AG09319 (cell line): Measurements from ENCODE around the gene SMTN.

ENCODE experiments used
- DNase-seq: peaks from one replicate; pipeline ENCODE4 v3.0.0-alpha.2; 2010; ENCODE audit warnings: low read depth; ENCODE audit errors: extremely low read depth
- TF ChIP-seq, protein P1 (sequence below): IDR thresholded peaks from 2 replicates; pipeline ENCODE4 v1.5.1; 2011; ENCODE audit warnings: low read depth, mild to moderate bottlenecking, inconsistent platforms, low read length, moderate library complexity

Gene SMTN

DNA sequence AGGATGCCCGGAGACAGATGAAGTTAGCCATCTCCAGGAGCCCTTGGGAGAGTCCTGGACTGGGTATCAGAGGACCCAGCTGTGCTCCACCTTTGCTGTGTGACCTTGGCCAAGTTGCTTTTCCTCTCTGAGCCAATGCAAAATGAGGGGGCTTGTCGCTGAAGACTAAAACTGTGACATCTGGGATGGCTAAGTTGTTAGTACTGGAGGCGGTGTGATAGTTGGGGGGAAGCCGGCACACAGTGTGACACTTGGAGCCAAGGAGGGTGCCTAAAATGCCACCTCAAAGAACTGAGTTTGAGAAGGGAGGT lies 42.1 kb downstream of the SMTN start:
- TF ChIP-seq, protein P1, sequence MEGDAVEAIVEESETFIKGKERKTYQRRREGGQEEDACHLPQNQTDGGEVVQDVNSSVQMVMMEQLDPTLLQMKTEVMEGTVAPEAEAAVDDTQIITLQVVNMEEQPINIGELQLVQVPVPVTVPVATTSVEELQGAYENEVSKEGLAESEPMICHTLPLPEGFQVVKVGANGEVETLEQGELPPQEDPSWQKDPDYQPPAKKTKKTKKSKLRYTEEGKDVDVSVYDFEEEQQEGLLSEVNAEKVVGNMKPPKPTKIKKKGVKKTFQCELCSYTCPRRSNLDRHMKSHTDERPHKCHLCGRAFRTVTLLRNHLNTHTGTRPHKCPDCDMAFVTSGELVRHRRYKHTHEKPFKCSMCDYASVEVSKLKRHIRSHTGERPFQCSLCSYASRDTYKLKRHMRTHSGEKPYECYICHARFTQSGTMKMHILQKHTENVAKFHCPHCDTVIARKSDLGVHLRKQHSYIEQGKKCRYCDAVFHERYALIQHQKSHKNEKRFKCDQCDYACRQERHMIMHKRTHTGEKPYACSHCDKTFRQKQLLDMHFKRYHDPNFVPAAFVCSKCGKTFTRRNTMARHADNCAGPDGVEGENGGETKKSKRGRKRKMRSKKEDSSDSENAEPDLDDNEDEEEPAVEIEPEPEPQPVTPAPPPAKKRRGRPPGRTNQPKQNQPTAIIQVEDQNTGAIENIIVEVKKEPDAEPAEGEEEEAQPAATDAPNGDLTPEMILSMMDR = no peak
- DNase-seq = no peak

DNA sequence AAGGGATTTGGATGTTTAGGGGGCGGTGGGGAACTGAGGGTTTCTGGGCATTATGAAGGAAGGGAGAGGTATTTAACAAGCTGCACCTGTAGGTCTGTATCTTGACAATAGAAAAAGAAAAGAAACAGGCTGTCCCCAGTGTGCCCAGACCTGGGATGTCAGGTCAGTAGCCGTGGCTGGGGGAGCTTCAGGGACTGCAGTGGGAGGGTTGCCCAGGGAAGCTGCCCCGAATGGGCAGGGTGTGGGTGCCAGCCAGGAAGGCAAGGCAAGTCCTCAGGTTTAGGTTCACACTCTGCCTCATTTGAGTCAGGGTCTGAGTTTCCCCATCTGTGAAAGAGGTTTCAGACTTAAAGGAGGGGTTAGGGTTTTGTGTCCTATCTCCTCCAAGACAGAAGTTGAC lies 43.2 kb downstream of the SMTN start:
- TF ChIP-seq, protein P1 = no peak
- no peak for DNase-seq

DNA sequence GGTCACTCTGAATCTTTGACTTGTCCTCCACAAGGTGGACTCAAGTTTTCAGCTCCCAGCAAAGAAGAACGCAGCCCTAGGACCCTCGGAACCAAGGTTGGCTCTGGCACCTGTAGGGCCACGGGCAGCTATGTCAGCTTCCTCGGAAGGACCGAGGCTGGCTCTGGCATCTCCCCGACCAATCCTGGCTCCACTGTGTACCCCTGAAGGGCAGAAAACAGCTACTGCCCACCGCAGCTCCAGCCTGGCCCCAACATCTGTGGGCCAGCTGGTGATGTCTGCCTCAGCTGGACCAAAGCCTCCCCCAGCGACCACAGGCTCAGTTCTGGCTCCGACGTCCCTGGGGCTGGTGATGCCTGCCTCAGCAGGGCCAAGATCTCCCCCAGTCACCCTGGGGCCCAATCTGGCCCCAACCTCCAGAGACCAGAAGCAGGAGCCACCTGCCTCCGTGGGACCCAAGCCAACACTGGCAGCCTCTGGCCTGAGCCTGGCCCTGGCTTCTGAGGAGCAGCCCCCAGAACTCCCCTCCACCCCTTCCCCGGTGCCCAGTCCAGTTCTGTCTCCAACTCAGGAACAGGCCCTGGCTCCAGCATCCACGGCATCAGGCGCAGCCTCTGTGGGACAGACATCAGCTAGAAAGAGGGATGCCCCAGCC lies 43.8 kb downstream of the SMTN start:
- TF ChIP-seq, protein P1 = no peak
- DNase-seq = no peak

DNA sequence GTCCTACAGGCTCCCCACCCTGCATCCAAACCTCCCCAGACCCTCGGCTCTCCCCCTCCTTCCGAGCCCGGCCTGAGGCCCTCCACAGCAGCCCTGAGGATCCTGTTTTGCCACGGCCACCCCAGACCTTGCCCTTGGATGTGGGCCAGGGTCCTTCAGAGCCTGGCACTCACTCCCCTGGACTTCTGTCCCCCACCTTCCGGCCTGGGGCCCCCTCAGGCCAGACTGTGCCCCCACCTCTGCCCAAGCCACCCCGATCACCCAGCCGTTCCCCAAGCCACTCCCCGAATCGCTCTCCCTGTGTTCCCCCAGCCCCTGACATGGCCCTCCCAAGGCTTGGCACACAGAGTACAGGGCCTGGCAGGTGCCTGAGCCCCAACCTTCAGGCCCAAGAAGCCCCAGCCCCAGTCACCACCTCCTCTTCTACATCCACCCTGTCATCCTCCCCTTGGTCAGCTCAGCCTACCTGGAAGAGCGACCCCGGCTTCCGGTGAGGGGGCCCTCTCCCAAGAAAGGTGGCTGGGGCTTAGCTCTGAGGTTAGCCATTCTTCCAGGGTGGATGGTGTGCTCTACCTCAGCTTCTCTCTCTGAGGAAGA lies 44.5 kb downstream of the SMTN start:
- TF ChIP-seq, protein P1 = no peak

DNA sequence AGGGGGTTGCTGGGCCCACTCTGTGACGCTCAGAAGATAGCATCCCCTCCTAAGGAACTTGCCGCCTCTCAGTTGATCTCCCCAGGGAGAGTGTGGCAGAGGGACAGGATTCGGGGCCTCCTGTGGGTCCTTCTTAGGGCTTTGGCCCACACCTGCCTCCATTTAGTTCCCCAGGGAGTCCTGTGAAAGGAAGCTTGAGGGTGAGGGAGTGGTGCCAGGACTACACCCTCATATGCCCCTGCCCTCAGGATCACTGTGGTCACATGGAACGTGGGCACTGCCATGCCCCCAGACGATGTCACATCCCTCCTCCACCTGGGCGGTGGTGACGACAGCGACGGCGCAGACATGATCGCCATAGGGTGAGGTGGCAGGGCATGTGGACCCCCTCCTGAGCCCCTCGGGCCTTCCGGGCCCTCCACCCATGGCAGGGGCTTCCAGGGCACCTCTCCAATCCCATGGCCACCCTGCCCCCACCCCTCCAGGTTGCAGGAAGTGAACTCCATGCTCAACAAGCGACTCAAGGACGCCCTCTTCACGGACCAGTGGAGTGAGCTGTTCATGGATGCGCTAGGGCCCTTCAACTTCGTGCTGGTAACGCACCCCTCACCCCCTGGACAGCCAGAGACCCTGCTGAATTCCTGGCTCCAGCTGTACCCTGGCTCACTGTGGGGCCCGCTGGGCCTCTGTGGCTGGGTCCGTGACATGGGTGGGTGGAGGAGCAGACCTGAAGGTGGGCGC lies 45.2 kb downstream of the SMTN start:
- TF ChIP-seq, protein P1 = no peak
- no peak for DNase-seq

More for the DNA sequence above, 44.5 kb downstream of the SMTN start:
- DNase-seq = no peak

DNA sequence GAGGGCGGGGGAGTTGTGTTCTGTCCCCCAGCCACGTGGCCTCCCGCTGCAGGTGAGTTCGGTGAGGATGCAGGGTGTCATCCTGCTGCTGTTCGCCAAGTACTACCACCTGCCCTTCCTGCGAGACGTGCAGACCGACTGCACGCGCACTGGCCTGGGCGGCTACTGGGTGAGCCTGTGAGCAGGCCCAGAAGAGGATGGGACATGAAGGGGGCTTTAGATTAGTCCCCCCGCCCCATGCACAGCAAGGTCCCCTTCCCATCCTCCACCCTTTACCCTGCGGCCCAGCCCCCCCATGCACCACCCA lies 45.7 kb downstream of the SMTN start:
- TF ChIP-seq, protein P1 = no peak
- DNase-seq = no peak

DNA sequence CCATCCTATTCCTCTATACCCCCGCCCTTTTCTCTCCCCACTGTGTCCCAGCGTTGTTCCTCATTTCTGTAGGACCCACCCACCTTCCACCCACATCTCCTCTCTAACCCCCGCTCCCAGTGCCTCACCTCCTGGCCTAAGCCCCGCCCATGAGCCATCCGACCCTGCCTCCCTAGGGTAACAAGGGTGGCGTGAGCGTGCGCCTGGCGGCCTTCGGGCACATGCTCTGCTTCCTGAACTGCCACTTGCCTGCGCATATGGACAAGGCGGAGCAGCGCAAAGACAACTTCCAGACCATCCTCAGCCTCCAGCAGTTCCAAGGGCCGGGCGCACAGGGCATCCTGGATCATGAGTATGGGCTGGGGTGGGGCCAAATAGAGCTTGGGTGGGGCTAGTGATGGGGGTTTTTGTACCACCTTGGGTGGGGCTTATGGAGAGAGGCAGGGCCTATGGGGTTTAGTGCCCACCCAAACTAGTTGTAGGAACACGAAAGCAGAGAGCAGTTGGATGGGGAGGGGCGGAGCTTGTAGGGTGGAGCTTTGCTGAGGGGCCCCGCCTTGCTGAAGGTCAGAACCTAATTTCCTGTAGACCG lies 46.2 kb downstream of the SMTN start:
- TF ChIP-seq, protein P1 = no peak
- DNase-seq = no peak
